ENCODE data around the gene PABPN1.

GRCh38 chr14:23323838-23324454, 2.7 kb downstream of the PABPN1 start:
- TF ChIP-seq REST (IDR thresholded peaks at IDR 0.05), result no peak
- TF ChIP-seq ZBTB33 (IDR thresholded peaks at IDR 0.05), result no peak
- TF ChIP-seq CTCF (IDR thresholded peaks at IDR 0.05; ENCODE audit: low read depth, low read length, missing input control), result no peak
